DMS 273 (cell line): Measurements from ENCODE around the gene UACA.
"Not testable (repeated sequence)": the region's sequence is repeated elsewhere in the genome, so short reads cannot be mapped to it uniquely, and the experiment has no call there.

ENCODE experiments used
- DNase-seq: peaks from one replicate; lab custom pipeline; 2025; ENCODE audit not compliant: unreplicated experiment; lab: John Stamatoyannopoulos, UW

The UACA gene

DNA sequence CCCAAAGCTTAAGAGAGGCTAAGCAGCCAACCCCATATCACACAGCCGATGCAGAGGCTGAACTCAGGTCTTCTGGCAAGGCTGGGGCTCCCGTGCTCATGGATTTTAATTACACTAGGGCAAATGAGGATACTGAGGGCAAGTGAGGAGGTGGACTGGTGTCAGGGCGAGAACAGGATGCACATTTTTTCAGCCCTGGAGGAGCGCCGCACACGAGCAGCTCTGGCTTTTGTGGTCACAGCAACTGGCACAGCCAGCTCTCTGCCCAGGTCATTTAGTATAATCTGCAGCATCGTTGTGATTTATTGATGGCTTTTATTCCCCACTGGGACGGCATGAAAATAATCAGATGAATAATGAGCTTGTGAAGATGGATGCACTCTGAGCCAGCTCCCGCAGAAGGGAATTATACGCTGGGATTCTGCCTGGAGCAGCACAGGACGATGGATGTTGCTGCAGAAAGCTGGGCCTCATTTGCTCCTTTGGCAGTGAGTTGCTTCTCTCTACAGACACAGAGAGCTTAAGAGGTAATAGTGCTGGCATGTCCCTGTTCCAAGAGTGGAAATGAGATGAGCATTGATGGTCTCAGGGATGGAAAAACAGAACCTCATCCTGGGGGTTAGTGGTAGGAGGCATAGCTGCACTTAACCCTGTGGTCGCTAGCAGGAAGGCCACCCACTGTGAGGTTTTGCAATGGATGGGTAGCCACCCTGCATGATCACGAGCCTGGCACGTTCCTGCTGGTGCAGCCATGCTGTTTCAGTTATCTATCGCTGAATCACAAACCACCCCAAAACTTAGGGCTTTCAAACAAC lies 135.4 kb downstream of the UACA start:
- no peak for DNase-seq

DNA sequence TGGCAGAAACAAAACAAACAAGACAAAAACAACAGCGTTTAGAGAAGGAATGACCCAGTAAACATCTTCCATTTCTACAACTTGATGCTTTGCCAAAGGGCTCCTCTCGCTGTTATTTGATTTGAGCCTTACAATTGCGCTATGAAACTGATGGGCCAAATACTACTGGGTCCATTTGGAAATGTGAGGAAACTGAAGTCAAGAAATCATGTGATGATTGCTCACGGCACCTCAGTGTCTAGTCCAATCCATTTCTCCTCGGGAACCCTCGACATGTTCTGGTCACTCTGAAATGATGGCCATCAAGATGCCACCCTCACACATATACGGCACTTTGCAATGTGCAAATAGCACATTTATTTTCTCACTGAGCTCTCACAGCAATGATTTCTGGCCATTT lies 136.0 kb downstream of the UACA start:
- DNase-seq = no peak

DNA sequence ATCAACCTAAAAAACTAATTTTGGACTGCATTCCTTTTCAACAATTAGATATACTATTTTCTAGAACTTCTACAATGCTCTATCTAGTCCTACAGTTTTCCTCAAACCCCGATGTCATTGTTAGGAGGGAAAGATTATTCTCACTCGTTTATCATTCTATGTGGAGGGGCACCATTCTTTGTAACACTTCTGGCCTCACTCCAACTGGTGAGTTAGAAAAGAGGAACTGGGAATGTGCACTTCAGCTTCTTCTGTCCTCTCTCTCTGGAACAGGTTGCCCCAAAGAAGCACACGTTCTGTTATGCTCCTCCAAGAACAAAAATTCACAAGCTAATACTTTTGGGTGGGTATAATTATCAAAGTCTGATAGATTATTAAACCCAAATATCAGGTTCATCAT lies 137.9 kb downstream of the UACA start:
- no peak for DNase-seq

DNA sequence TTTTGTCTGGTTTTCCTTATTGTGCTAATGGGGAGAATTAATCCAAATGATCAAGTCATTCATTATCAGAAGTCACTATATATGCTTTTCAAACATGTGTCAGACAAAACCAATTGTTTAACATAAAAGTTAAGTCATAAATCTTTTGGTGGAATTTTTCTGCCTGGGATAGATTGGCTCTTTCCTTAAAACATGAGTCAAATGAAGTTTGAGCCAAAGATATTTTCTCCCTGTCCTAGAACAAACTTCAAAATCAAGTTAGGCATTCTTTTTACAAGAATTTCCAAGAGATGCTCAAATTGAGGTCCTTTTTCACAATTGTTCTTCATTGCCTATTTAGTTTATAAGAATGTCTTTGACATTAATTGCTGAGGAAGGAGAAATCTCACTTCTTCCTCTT lies 138.3 kb downstream of the UACA start:
- DNase-seq = no peak

DNA sequence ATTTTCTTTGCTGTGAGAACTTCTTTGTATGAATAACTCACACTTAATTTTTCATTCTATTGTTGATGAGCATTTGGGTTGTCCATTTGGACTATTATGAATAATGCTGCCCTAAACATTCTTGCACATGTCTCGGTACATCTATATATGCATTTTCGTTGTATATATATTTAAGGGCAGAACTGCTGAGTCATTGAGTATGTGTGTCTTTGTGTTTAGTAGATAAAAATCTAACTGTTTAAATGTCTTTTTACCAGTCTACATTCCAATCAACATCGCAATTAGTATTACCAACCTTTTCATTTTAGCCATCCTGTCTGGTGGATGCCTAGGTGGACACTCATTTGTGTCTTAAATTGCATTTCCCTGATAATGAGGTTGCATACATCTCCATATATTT lies 144.4 kb downstream of the UACA start:
- no peak for DNase-seq

DNA sequence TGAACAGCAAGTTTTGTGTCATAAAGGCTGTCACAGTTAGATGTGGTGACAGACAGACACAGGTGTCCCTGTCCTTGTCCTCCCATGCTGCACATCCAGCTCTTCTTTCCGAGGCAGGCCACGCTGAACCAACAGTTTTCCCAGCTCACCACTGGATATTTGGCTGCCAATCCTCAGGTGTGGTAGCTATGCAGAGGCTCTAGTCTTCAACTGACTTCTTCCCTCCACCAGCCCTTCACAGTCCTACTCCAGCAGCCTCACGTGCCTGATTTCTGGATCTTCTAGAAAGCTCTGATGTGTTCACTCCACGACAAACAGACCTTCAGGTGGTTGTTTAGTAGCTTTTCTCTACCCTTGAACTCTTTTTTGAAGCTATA lies 145.5 kb downstream of the UACA start:
- no peak for DNase-seq

DNA sequence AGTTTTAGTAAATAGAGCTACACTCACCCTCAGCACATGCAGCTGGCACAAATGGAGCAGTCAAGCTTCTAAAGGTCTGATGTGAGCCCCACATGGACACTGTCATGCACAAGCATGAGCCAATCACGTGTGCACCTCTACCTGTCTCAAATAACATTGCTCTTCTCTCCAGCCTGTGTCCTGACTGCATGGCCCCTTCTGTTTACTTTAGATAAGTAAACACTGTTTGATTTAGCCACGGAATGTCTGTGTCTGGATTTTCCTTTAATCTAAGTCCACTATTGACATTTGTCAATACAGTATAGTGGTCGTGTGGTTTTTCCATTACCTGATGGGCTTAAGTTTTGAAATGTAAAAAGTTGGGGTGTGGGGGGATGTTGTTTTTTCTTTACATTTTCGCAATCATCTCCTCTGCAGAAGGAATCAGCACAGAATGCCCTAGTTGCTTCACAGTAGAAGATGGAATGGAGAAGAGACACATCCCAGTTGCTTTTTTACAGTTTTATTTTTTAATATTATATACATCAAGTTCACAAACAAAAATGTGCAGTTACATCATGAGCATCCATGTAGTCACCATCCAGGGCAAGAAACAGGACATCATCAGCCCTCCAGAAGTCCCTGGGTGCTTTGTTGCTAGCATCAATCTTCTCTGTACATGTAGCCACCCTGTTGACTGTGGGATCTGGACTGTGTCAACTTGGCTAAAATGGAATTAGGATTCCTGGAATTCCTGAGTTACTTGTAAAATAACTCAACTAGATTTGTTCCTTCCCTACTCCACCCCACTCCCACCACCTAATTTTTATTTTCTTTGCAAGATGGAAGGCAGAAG lies 146.1 kb downstream of the UACA start:
- no peak for DNase-seq

DNA sequence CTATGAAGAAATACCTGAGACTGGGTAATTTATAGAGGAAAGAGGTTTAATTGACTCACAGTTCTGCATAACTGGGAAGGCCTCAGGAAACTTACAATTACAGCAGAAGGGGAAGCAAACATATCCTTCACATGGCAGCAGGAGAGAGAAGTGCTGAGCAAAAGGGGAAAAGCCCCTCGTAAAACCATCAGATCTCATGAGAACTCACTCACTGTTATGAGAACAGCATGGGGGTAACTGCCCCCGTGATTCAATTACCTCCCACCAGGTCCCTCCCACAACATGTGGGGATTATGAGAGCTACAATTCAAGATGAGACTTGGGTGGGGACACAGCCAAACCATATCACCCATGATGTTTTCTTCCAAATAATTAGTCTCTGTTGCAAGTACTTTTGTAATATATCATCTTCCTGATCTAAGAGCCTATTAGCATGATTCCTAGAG lies 147.0 kb downstream of the UACA start:
- DNase-seq = not testable (repeated sequence)

DNA sequence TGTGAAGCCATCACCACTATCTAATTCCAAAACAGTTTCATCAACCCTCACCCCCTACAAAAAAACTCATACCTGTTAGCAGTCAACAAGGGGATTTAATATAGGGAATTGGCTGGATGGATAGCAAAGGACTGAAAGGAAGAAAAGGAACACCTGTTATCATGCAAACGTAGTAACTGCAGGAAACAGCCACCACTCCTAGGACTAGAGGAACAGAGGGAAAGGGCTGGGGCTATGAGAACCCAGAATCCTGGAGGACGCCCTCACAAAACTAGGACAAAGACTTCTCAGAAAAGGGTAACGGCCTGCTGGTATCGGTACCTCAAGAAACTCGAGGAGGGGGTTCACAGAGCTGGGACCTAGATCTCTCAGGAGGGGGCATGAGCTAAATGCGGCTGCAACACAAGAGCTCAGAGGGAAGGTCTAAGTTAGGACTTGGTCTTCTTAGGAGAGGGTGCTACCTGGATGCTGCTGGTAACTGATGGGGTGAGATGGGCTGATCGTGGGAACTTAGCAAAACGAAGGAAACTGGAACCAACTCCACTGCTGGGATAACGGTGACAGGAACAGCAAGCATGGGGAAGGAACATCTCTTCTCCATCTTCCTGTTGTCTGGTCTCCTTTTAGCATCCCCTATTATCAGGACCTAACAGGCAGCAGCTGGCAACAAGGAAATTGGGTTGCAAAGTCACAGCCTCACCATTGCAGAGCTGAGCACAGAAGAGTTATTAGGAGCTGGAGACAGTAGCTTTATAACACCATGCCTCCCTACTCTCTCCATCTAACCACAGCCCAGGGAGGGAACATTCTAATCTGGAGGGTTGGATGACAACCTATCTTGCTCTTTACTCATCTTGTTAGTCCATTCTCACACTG lies 147.7 kb downstream of the UACA start:
- DNase-seq = no peak

DNA sequence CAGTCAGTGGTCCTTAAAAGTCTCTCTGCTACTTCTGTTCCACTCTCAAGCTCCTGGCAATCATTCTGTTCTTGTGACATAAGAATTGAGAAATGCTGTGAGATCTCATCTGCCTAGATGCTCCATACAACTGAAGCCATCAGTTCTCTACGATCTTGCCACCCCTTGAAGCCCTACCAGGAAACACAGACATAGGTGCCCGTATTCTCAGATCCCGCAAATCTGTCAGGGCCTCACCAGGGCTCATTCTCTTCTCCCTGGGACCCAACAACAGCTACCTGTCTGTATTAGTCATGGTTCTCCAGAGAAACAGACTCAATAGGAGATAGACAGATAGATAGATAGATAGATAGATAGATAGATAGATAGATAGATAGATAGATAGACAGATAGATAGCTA lies 149.1 kb downstream of the UACA start:
- DNase-seq = no peak

DNA sequence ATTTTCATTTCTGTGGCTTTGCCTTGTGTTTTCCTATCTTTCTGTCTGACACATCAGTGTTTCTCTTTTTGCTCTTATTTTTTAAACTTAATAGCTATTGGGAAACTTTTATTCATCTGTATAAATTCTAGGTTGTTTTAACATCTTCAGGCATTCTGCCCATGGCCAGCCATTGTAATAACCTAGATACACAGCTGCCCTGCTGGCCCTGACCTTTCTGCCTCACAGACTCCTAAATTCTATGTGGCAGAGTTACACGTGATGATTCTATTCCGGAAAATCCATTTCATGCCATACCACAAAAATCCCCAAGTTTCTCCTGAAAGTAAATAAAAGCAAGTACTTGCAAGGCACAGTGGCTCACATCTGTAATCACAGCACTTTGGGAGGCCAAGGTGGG lies 150.1 kb downstream of the UACA start:
- no peak for DNase-seq

DNA sequence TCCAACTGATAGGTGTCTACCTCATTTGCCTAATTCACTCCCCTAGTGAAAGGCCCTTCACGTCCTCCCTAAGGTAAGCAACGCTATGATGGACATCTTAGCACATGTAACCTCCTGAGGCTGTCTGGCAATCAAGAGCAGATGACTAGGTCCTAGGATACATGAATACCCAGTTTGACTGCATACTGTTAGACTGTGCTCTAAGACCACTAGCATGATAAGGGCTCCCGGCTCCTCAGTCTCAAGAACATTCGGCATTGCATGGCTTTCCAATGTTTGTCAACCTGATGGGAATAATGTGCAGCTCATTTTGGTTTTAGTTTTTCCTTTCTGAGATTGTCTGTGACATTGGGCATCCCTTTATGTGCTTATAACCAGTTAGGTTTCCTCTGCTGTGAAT lies 152.1 kb downstream of the UACA start:
- no peak for DNase-seq

DNA sequence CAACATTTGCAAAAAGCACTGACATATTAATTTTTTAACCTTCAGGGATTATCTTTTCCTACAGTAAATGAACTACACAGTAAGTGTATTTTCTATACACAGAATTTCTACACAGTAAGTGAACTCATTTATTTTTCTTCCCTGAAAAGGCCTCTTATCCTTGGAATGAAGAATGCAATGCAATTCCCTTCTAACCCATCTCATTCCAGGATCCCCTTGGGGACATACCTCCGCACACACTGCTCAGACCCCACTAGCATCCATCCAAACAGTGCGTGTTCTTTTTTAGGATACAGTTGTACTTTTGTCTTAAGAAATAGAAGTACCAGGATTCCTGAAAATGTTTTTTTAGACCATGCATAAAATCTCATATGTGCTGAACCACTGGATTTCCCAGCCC lies 152.8 kb downstream of the UACA start:
- no peak for DNase-seq

DNA sequence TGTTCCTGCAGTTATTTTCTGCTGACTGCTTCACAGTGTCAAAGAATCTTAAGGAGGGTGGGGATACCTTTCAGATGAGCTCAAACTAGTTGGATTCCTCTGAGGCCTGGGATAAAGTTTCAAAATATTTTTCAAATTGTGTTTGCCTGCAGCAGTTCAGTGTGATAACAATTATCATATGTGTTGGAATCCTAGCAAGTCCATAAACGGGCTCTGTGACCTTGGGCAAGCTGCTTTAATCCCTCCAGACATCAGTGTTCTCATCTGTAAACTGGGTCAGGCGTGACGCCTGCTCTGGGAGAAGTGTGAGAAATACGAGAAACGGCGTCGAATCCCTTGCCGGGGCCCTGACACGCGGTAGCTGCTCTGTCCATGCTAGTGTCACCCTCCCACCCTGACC lies 153.5 kb downstream of the UACA start:
- DNase-seq = no peak

DNA sequence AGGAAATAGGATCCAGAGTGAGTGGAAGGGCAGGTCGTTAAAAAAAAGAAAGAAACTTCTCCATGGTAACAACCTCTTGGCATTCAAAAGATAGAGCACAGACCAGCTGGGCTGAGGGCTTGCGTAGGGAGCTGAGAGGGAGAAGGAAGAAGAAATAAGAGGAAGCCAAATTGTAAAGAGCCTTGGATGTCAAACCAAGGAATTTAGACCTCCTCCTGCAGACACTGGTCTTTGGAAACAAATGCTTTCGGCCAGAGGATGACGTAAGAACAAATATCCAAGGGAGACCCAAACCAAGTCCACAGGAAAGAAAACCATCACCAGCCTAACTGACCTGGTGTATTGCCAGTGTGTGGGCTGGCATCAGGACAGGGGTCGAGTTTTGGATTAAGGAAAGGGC lies 155.2 kb downstream of the UACA start:
- DNase-seq = peak; percentile 33

DNA sequence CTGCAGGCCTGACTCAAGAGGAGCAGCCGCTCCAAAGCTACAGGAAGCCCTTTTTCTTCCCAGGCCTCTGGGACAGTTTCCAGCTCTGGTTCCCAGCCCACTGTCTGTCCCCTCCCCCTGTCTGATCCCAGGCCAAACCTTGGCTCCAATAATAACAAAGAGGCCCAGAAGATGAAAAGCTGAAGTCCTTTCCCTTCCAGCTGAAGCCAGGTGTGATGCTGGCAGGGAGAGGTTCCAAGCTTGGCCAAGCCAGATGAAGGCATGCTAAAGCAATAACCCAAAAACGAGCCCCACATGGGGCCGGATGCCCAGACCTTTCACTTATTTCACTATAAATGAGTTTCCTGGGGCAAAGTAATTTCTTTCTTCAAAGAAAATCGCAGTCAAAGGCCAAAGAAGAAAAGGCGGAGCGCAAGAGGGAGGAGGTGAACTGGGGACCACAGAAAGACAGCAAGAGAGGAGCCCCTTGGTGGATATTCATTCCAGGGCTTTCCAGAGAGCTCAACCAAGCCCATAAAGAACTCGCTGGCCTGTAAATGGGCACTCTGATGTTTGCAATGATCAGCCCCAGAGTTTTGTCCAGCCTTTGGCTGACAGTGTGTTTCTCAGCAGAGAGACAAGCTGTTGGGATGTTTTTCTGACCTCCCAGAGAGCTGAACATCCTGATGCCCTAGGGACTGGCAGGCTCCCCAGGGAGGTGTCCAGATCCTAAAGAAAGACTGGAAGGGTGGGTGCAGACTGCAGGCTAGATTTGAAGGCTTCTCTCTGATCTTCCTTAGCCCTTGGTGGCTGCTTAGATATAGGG lies 157.6 kb downstream of the UACA start:
- peak; percentile 41 for DNase-seq

DNA sequence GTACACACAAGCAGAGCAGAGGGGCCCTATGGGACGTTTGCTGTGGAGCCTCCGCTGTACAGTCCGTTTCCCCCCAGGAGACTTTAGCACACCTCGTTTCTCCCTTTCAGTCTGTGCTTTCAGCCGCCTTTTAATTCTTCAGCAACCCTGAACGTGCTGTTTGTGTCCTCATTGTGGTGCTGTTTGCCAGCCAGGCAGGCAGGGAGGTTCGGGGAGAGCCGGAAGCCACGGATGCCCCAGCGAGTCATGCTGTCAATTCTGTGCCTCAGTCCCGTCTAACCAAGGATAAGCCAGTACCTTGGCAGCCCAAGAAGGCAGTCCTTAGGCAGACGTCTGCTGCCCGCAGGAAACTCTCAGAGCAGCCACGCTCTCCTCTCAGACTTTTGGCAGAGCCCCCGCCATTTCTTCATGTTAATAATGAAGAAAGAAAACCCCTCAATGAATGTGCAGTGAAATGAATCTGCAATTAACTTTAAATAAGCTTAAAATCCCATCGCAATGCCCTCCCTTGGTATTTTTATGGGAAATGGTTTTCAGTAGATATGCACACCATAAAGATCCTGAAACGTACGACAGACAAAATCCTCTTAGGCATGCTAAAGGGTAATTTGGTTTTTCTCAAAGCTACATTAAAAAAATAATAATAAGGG lies 158.6 kb downstream of the UACA start:
- no peak for DNase-seq
